GM21737 (cell line): ENCODE results near the gene IL20RA.
A peak's percentile ranks its signal among the peaks of the same experiment; 100 is the strongest.
"Not testable (repeated sequence)": the region's sequence is repeated elsewhere in the genome, so short reads cannot be mapped to it uniquely, and the experiment has no call there.

Experiments used
- ATAC-seq: cut with Tn5 transposase; IDR thresholded peaks from one replicate; pipeline ENCODE4 v1.9.1; 2021; ENCODE audit warnings: mild to moderate bottlenecking, moderate library complexity; ENCODE audit not compliant: unreplicated experiment

Gene IL20RA

GRCh38 chr6:137044366-137045221 lies at the start of gene IL20RA:
TSS of gene IL20RA (minus strand) at chr6:137044965. CDS start at chr6:137044728, 237 bp downstream.
- no peak for ATAC-seq

- ATAC-seq: no peak
Measured at GRCh38 chr6:137093183-137094069, 48.7 kb upstream of the IL20RA start.

GRCh38 chr6:137092018-137092417 lies 47.3 kb upstream of the IL20RA start:
- no peak for ATAC-seq

GRCh38 chr6:137089305-137089704 lies 44.5 kb upstream of the IL20RA start:
- ATAC-seq: no peak

- ATAC-seq: no peak
Measured at GRCh38 chr6:137087902-137088301, 43.1 kb upstream of the IL20RA start.

GRCh38 chr6:137086031-137086430 lies 41.3 kb upstream of the IL20RA start:
- ATAC-seq: no peak

GRCh38 chr6:137084865-137085617 lies 40.3 kb upstream of the IL20RA start:
- no peak for ATAC-seq

- ATAC-seq: no peak
Measured at GRCh38 chr6:137084090-137084489, 39.3 kb upstream of the IL20RA start.

GRCh38 chr6:137081997-137082396 lies 37.2 kb upstream of the IL20RA start:
- no peak for ATAC-seq

GRCh38 chr6:137080711-137081110 lies 35.9 kb upstream of the IL20RA start:
- no peak for ATAC-seq

GRCh38 chr6:137076277-137077068 lies 31.7 kb upstream of the IL20RA start:
- peak; percentile 95 for ATAC-seq

- ATAC-seq: not testable (repeated sequence)
Measured at GRCh38 chr6:137075790-137076189, 31.0 kb upstream of the IL20RA start.

- ATAC-seq: no peak
Measured at GRCh38 chr6:137070303-137070702, 25.5 kb upstream of the IL20RA start.

GRCh38 chr6:137067399-137067798 lies 22.6 kb upstream of the IL20RA start:
- ATAC-seq: no peak

- ATAC-seq: no peak
Measured at GRCh38 chr6:137058037-137058436, 13.3 kb upstream of the IL20RA start.

GRCh38 chr6:137056121-137056880 lies 11.5 kb upstream of the IL20RA start:
- ATAC-seq: no peak

GRCh38 chr6:137051790-137052472 lies 7.2 kb upstream of the IL20RA start:
- ATAC-seq: no peak

GRCh38 chr6:137049095-137049494 lies 4.3 kb upstream of the IL20RA start:
- no peak for ATAC-seq

- ATAC-seq: no peak
Measured at GRCh38 chr6:137046871-137047412, 2.2 kb upstream of the IL20RA start.
